Stimulated activated CD8-positive, alpha-beta memory T cell treated with anti-CD3 and anti-CD28 coated beads, Interleukin-12 subunit alpha, Interleukin-12 subunit beta, amount 100 ng/mL, for 4 hours (primary cell): Measurements from ENCODE around the gene TAS2R46.
"Not testable (repeated sequence)": the region's sequence is repeated elsewhere in the genome, so short reads cannot be mapped to it uniquely, and the experiment has no call there.

ENCODE experiments used
- DNase-seq: peaks from one replicate; pipeline ENCODE4 v3.0.0-alpha.2; 2020; ENCODE audit warnings: low read depth

Gene TAS2R46

DNA sequence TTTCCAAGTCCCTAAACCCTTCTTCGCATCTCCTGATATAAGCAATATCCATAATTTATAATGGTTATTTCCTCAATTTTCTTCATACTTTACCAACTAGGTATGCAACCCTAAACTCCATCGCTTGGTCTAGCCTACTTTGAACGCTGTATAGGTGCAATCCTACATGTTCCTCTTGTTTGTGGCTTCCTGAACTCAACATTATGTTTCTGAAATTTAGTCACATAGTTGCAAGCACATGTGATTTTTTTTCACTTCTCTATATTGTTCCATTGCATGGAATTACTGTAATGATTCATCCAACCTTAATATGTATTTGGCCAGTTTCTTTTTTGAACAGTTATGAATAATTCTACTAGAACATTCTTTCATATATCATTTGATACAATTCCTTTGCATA is 28.1 kb downstream of the TAS2R46 start:
- not testable (repeated sequence) for DNase-seq

DNA sequence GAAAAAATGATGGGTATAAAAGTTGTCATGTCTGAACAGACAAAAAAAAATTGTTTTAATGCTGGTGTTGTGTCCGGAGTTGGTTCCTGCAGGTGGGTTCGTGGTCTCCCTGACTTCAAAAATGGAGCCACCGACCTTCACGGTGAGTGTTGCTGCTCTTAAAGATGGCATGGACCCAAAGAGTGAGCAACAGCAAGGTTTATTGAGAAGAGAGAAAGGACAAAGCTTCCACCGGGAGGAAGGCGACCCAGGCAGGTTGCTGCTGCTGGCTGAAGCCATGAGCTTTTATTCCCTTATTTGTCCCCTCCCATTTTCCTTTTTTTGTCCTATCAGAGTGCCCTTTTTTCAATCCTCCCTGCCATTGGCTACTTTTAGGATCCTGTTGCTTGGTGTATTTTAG is 30.8 kb downstream of the TAS2R46 start, which contains the start of gene TAS2R31:
Gene TAS2R31 (minus strand): TSS at position 101 of the 400 bp plus-strand sequence. CDS start 72 bp downstream, at position 29.
- DNase-seq = no peak

DNA sequence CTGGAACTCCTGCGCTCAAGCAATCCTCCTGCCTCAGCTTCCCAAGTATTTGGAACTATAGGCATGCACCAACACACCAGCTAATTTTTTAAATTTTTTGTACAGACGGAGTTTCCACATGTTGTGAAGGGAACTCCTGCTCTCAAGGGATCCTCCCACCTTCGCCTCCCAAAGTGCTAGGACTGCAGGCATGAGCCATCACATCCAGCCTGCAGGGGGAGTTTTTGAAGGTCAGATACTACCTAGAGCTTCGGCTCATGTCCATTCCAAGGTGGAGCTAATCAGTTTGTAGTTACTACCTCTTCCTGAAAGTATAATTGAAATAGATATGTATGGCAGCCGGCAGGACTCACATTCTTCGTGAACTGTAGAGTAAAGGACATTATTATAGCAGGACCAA is 36.0 kb downstream of the TAS2R46 start:
- no peak for DNase-seq

DNA sequence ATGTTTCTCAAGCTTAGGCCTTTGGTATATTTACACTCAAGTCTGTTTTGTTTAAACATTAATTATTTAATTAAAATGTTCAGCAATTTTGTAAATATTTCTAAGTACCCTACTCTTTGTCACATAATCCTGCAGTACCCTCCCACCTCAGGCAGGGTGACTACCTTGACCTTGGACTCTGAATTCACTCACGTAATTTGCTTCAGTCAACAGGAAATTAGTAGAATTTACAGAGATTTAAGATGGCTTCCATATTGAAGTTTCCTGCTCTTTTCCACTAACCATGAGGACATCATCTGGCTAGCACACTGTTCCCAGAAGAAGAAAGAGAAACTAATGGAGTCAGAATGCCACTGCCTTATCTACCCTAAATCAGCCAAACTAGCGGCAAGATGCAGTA is 38.7 kb downstream of the TAS2R46 start:
- DNase-seq = no peak

DNA sequence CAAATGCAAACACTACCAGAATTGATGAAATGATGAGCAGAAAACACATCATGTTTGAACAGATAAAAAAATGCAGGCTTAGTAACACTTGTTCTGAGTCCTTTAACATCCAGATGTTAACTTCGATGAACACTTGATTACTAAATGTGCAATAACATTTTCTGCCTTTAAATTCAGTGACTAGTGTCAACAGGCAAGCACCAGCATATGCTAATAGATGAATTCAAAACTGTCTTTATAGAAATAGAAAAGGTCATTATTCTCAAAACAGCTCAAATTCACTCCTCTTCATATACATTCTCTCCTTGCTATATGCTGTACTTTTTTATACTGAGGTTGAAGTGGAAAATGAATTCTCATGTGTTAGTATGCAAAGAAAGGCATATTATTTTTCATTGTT is 39.6 kb downstream of the TAS2R46 start, which contains the start of gene TAS2R19:
Gene TAS2R19 (minus strand): TSS at position 101 of the 400 bp plus-strand sequence. CDS start 49 bp downstream, at position 52.
- no peak for DNase-seq

DNA sequence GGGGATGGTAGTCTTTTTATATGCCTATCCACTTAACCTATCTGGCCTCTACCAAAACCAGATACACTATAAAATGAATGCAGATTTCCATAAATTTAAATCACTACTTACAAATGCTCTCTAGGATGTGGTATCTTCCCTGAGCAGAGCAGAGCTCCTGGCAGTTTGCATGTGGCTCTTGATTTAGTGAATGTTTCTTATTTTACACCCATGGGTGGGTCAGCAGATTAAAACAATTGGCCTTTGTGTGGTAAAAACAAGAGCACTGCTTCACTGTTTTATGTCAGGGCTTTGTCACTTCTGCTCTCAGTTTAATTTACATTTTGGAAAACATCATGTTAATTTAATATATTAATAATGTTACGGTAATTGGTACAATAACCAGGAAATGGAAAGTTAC is 45.2 kb downstream of the TAS2R46 start:
- no peak for DNase-seq

DNA sequence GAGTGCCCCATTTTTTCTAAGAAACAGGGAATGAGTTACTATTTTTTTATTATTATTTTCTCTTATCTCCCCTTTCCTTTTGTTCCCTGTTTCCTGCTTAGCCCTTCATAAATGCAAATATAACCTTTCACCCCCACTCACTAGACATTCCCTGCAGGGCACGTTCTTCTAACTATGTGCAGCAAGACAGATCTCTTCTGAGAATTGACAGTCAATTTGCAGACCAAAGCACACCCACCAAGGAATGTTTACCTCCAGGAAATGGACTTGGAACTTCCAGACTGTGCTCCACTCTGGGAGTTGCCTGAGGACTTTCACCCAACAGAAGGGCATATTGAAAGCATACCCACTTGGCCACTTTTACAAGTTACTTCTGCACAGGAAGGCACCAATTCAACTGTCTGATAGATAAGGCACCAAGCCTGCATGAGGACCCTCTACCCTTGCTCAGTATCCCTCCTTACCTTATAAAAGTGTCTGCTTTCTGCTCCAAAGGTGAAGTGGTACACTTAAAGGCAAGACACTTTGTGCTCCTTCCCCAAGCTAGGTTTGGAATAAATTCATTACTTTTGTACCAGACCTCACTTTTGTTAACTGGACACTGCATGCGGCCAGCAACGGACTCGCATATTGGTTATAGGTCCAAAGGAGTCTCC is 46.2 kb downstream of the TAS2R46 start:
- no peak for DNase-seq

DNA sequence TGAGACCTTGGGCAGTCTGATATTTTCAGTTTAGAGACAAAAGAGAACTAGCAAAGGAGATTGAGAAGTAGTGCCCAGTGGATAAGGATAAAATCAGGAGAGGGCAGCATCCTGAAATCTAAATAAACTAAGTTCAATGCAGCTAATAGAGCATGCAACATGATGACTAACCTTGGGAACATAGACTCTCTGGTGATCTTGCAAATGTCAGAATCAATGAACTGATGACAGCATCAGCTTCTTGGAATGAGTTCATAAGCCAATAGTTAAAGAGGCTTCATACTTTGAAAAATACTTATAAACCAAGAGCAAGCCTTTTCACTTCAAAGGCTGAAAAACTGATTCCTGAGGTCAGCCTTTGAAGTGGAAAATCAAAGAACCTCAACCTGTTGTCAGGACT is 47.9 kb downstream of the TAS2R46 start:
- DNase-seq = no peak
